Stimulated activated CD8-positive, alpha-beta memory T cell treated with anti-CD3 and anti-CD28 coated beads, Interleukin-7, amount 100 ng/mL, for 1 hour (primary cell): ENCODE measurements around the gene RSAD1.
"Not testable (repeated sequence)": the region's sequence is repeated elsewhere in the genome, so short reads cannot be mapped to it uniquely, and the experiment has no call there.

Source experiments
- DNase-seq, 2 donors: peaks; one replicate each; pipeline ENCODE4 v3.0.0-alpha.2; 2020; ENCODE audit warnings: low read depth in 2 of 2

Gene RSAD1

GRCh38 chr17:50472761-50473161 is 5.9 kb upstream of the RSAD1 start:
- DNase-seq: not testable (repeated sequence)

- no peak for DNase-seq
Measured at GRCh38 chr17:50473901-50474300, 4.8 kb upstream of the RSAD1 start.

- no peak for DNase-seq
Measured at GRCh38 chr17:50474523-50474922, 4.1 kb upstream of the RSAD1 start.

- DNase-seq: no peak
Measured at GRCh38 chr17:50475362-50475761, 3.3 kb upstream of the RSAD1 start.

GRCh38 chr17:50475775-50476544 is 2.7 kb upstream of the RSAD1 start:
- not testable (repeated sequence) for DNase-seq

GRCh38 chr17:50476545-50477315 is 1.9 kb upstream of the RSAD1 start:
- DNase-seq: no peak

- no peak for DNase-seq
Measured at GRCh38 chr17:50477976-50478375, 684 bp upstream of the RSAD1 start.

- peak; percentile 14 to 39 for DNase-seq
Measured at GRCh38 chr17:50479522-50480141, 972 bp downstream of the RSAD1 start.

GRCh38 chr17:50480142-50480764 is 1.6 kb downstream of the RSAD1 start:
- no peak for DNase-seq

GRCh38 chr17:50480854-50481490 is 2.3 kb downstream of the RSAD1 start:
- no peak for DNase-seq

GRCh38 chr17:50481648-50482047 is 3.0 kb downstream of the RSAD1 start:
- no peak for DNase-seq

- DNase-seq: no peak
Measured at GRCh38 chr17:50482110-50482509, 3.5 kb downstream of the RSAD1 start.

GRCh38 chr17:50482516-50482915 is 3.9 kb downstream of the RSAD1 start:
- DNase-seq: peak; percentile 17 to 54

GRCh38 chr17:50483266-50483665 is 4.6 kb downstream of the RSAD1 start:
- no peak for DNase-seq

- DNase-seq: no peak
Measured at GRCh38 chr17:50484386-50485155, 5.9 kb downstream of the RSAD1 start.

- no peak for DNase-seq
Measured at GRCh38 chr17:50487213-50488096, 8.8 kb downstream of the RSAD1 start.

GRCh38 chr17:50488880-50489279 is 10.2 kb downstream of the RSAD1 start:
- DNase-seq: no peak

- no peak for DNase-seq
Measured at GRCh38 chr17:50491505-50491904, 12.8 kb downstream of the RSAD1 start.

GRCh38 chr17:50492214-50492613 is 13.6 kb downstream of the RSAD1 start:
- DNase-seq: no peak

GRCh38 chr17:50493744-50494143 is 15.1 kb downstream of the RSAD1 start:
- DNase-seq: no peak
